Measurements from ENCODE around the gene ABLIM2.

Gene ABLIM2

GRCh38 chr4:7990807-7991459 is 167.7 kb downstream of the ABLIM2 start:
- H3K36me3 ChIP-seq (ENCODE audit: control insufficient read depth, insufficient read depth, low read length), result no peaks in the 10 kb centered on the region
- H3K4me3 ChIP-seq (ENCODE audit: low read length), result no peak overlapping the region
- H3K4me1 ChIP-seq (ENCODE audit: control insufficient read depth, insufficient read depth, low read length), result peaks cover 6% of the 10 kb centered on the region
- no peak overlapping the region for H3K9ac ChIP-seq (ENCODE audit: low read length)
- H3K27me3 ChIP-seq (ENCODE audit: control insufficient read depth, insufficient read depth, low read length), result no peaks in the 10 kb centered on the region
- H3K9me3 ChIP-seq (ENCODE audit: control insufficient read depth, low read length), result no peaks in the 10 kb centered on the region

- Histone ChIP-seq H3K9ac (ENCODE audit: low read length) (no peak overlapping the region), H3K4me3 (ENCODE audit: low read length) (no peak overlapping the region), H3K36me3 (ENCODE audit: control insufficient read depth, insufficient read depth, low read length) (no peaks in the 10 kb centered on the region)
Observed at GRCh38 chr4:7989654-7990053, 169.0 kb downstream of the ABLIM2 start.

GRCh38 chr4:7988437-7988836 is 170.2 kb downstream of the ABLIM2 start:
- Histone ChIP-seq H3K4me3 (ENCODE audit: low read length) (no peak overlapping the region), H3K36me3 (ENCODE audit: control insufficient read depth, insufficient read depth, low read length) (no peaks in the 10 kb centered on the region), H3K9me3 (ENCODE audit: control insufficient read depth, low read length) (no peaks in the 10 kb centered on the region), H3K4me1 (ENCODE audit: control insufficient read depth, insufficient read depth, low read length) (peaks cover 7% of the 10 kb centered on the region), H3K9ac (ENCODE audit: low read length) (no peak overlapping the region), H3K27me3 (ENCODE audit: control insufficient read depth, insufficient read depth, low read length) (no peaks in the 10 kb centered on the region)

More at GRCh38 chr4:7989654-7990053, 169.0 kb downstream of the ABLIM2 start:
- H3K4me1 ChIP-seq (ENCODE audit: control insufficient read depth, insufficient read depth, low read length), result peaks cover 7% of the 10 kb centered on the region
- no peaks in the 10 kb centered on the region for H3K9me3 ChIP-seq (ENCODE audit: control insufficient read depth, low read length)
- H3K27me3 ChIP-seq (ENCODE audit: control insufficient read depth, insufficient read depth, low read length), result no peaks in the 10 kb centered on the region

GRCh38 chr4:7987148-7987989 is 171.2 kb downstream of the ABLIM2 start:
- Histone ChIP-seq H3K4me1 (ENCODE audit: control insufficient read depth, insufficient read depth, low read length) (peaks cover 7% of the 10 kb centered on the region), H3K36me3 (ENCODE audit: control insufficient read depth, insufficient read depth, low read length) (no peaks in the 10 kb centered on the region), H3K9ac (ENCODE audit: low read length) (no peak overlapping the region), H3K9me3 (ENCODE audit: control insufficient read depth, low read length) (no peaks in the 10 kb centered on the region), H3K4me3 (ENCODE audit: low read length) (no peak overlapping the region), H3K27me3 (ENCODE audit: control insufficient read depth, insufficient read depth, low read length) (no peaks in the 10 kb centered on the region)

- Histone ChIP-seq H3K4me3 (ENCODE audit: low read length) (no peak overlapping the region), H3K27me3 (ENCODE audit: control insufficient read depth, insufficient read depth, low read length) (no peaks in the 10 kb centered on the region), H3K36me3 (ENCODE audit: control insufficient read depth, insufficient read depth, low read length) (no peaks in the 10 kb centered on the region), H3K4me1 (ENCODE audit: control insufficient read depth, insufficient read depth, low read length) (peaks cover 20% of the 10 kb centered on the region), H3K9me3 (ENCODE audit: control insufficient read depth, low read length) (no peaks in the 10 kb centered on the region), H3K9ac (ENCODE audit: low read length) (no peak overlapping the region)
Observed at GRCh38 chr4:7985891-7986441, 172.6 kb downstream of the ABLIM2 start.

GRCh38 chr4:7985072-7985471 is 173.5 kb downstream of the ABLIM2 start:
- Histone ChIP-seq H3K27me3 (ENCODE audit: control insufficient read depth, insufficient read depth, low read length) (no peaks in the 10 kb centered on the region), H3K9ac (ENCODE audit: low read length) (no peak overlapping the region), H3K36me3 (ENCODE audit: control insufficient read depth, insufficient read depth, low read length) (no peaks in the 10 kb centered on the region), H3K4me3 (ENCODE audit: low read length) (no peak overlapping the region), H3K4me1 (ENCODE audit: control insufficient read depth, insufficient read depth, low read length) (peaks cover 22% of the 10 kb centered on the region), H3K9me3 (ENCODE audit: control insufficient read depth, low read length) (no peaks in the 10 kb centered on the region)

GRCh38 chr4:7984286-7984925 is 174.2 kb downstream of the ABLIM2 start:
- Histone ChIP-seq H3K36me3 (ENCODE audit: control insufficient read depth, insufficient read depth, low read length) (no peaks in the 10 kb centered on the region), H3K4me1 (ENCODE audit: control insufficient read depth, insufficient read depth, low read length) (peaks cover 29% of the 10 kb centered on the region), H3K9ac (ENCODE audit: low read length) (no peak overlapping the region), H3K4me3 (ENCODE audit: low read length) (no peak overlapping the region), H3K27me3 (ENCODE audit: control insufficient read depth, insufficient read depth, low read length) (no peaks in the 10 kb centered on the region), H3K9me3 (ENCODE audit: control insufficient read depth, low read length) (no peaks in the 10 kb centered on the region)

- Histone ChIP-seq H3K9me3 (ENCODE audit: control insufficient read depth, low read length) (no peaks in the 10 kb centered on the region), H3K36me3 (ENCODE audit: control insufficient read depth, insufficient read depth, low read length) (no peaks in the 10 kb centered on the region), H3K9ac (ENCODE audit: low read length) (no peak overlapping the region), H3K4me3 (ENCODE audit: low read length) (no peak overlapping the region), H3K27me3 (ENCODE audit: control insufficient read depth, insufficient read depth, low read length) (no peaks in the 10 kb centered on the region), H3K4me1 (ENCODE audit: control insufficient read depth, insufficient read depth, low read length) (peaks cover 40% of the 10 kb centered on the region)
Observed at GRCh38 chr4:7983296-7983695, 175.3 kb downstream of the ABLIM2 start.

GRCh38 chr4:7981738-7982394 is 176.7 kb downstream of the ABLIM2 start:
- H3K36me3 ChIP-seq (ENCODE audit: control insufficient read depth, insufficient read depth, low read length), result no peaks in the 10 kb centered on the region
- no peak overlapping the region for H3K9ac ChIP-seq (ENCODE audit: low read length)
- no peaks in the 10 kb centered on the region for H3K27me3 ChIP-seq (ENCODE audit: control insufficient read depth, insufficient read depth, low read length)
- no peaks in the 10 kb centered on the region for H3K9me3 ChIP-seq (ENCODE audit: control insufficient read depth, low read length)
- H3K4me3 ChIP-seq (ENCODE audit: low read length), result no peak overlapping the region
- peaks cover 43% of the 10 kb centered on the region for H3K4me1 ChIP-seq (ENCODE audit: control insufficient read depth, insufficient read depth, low read length)

GRCh38 chr4:7980036-7980435 is 178.6 kb downstream of the ABLIM2 start:
- H3K4me1 ChIP-seq (ENCODE audit: control insufficient read depth, insufficient read depth, low read length), result peaks cover 36% of the 10 kb centered on the region

GRCh38 chr4:7979652-7979968 is 179.0 kb downstream of the ABLIM2 start:
- no peak overlapping the region for H3K4me3 ChIP-seq (ENCODE audit: low read length)
- H3K9ac ChIP-seq (ENCODE audit: low read length), result no peak overlapping the region
- no peaks in the 10 kb centered on the region for H3K27me3 ChIP-seq (ENCODE audit: control insufficient read depth, insufficient read depth, low read length)
- no peaks in the 10 kb centered on the region for H3K36me3 ChIP-seq (ENCODE audit: control insufficient read depth, insufficient read depth, low read length)
- H3K4me1 ChIP-seq (ENCODE audit: control insufficient read depth, insufficient read depth, low read length), result peaks cover 36% of the 10 kb centered on the region
- H3K9me3 ChIP-seq (ENCODE audit: control insufficient read depth, low read length), result no peaks in the 10 kb centered on the region

More at GRCh38 chr4:7980036-7980435, 178.6 kb downstream of the ABLIM2 start:
- Histone ChIP-seq H3K4me3 (ENCODE audit: low read length) (no peak overlapping the region), H3K27me3 (ENCODE audit: control insufficient read depth, insufficient read depth, low read length) (no peaks in the 10 kb centered on the region), H3K9ac (ENCODE audit: low read length) (no peak overlapping the region), H3K36me3 (ENCODE audit: control insufficient read depth, insufficient read depth, low read length) (no peaks in the 10 kb centered on the region), H3K9me3 (ENCODE audit: control insufficient read depth, low read length) (no peaks in the 10 kb centered on the region)
